Astrocyte (in vitro differentiated cells and primary cell): Measurements from ENCODE around the gene HAPSTR1. TPM values are rescaled to one million over a fixed set of nuclear protein-coding genes. Genes with fewer than 3 reads are reported as not detected.
A peak's percentile ranks its signal among the peaks of the same experiment; 100 is the strongest.

Experiments used
- DNase-seq: peaks from one replicate; pipeline ENCODE4 v3.0.0-alpha.2; 2010; ENCODE audit warnings: low read depth
- FAIRE-seq: peaks from 2 replicates; lab custom pipeline; 2011; peaks lifted over from hg19 to GRCh38; lab: Jason Lieb, UNC
- H2AFZ ChIP-seq: 2 replicates; pipeline ENCODE4 v1.6.0; 2012; ENCODE audit warnings: low read depth, low read length, inconsistent platforms
- H3K27ac ChIP-seq: 2 replicates; pipeline ENCODE4 v1.5.1; 2011; ENCODE audit warnings: low read depth, low read length, inconsistent platforms
- H3K27me3 ChIP-seq: 2 replicates; pipeline ENCODE4 v1.6.0; 2011; ENCODE audit warnings: low read length, inconsistent platforms; ENCODE audit not compliant: insufficient read depth
- H3K36me3 ChIP-seq: 2 replicates; pipeline ENCODE4 v1.5.1; 2011; ENCODE audit warnings: low read length, inconsistent platforms; ENCODE audit not compliant: insufficient read depth
- H3K4me1 ChIP-seq: 2 replicates; pipeline ENCODE4 v1.5.1; 2011; ENCODE audit warnings: low read length, inconsistent platforms; ENCODE audit not compliant: insufficient read depth
- H3K4me2 ChIP-seq: 2 replicates; pipeline ENCODE4 v1.6.0; 2012; ENCODE audit warnings: low read length, inconsistent platforms
- H3K4me3 ChIP-seq: 2 replicates; pipeline ENCODE4 v1.5.1; 2011; ENCODE audit warnings: low read depth, mild to moderate bottlenecking, low read length, inconsistent platforms; ENCODE audit not compliant: insufficient read depth
- H3K79me2 ChIP-seq: 2 replicates; pipeline ENCODE4 v1.6.0; 2012; ENCODE audit warnings: mild to moderate bottlenecking, low read length, inconsistent platforms; ENCODE audit not compliant: insufficient read depth
- H3K9ac ChIP-seq: 2 replicates; pipeline ENCODE4 v1.6.0; 2012; ENCODE audit warnings: mild to moderate bottlenecking, low read length, inconsistent platforms
- H3K9me3 ChIP-seq: 2 replicates; pipeline ENCODE4 v1.5.1; 2012; ENCODE audit warnings: low read depth, mild to moderate bottlenecking, low read length, inconsistent platforms; ENCODE audit not compliant: insufficient read depth
- H4K20me1 ChIP-seq: 2 replicates; pipeline ENCODE4 v1.6.0; 2012; ENCODE audit warnings: low read length, inconsistent platforms; ENCODE audit not compliant: insufficient read depth
- H3K27ac Mint-ChIP-seq: one replicate; pipeline ENCODE4 v1.8.0; 2021; ENCODE audit warnings: mild to moderate bottlenecking, mixed read lengths; ENCODE audit not compliant: unreplicated experiment
- H3K27me3 Mint-ChIP-seq: one replicate; pipeline ENCODE4 v1.8.0; 2021; ENCODE audit warnings: low read depth, mixed read lengths; ENCODE audit not compliant: unreplicated experiment
- H3K36me3 Mint-ChIP-seq: one replicate; pipeline ENCODE4 v1.8.0; 2021; ENCODE audit warnings: low read depth, mixed read lengths; ENCODE audit not compliant: unreplicated experiment
- H3K4me1 Mint-ChIP-seq: one replicate; pipeline ENCODE4 v1.8.0; 2021; ENCODE audit warnings: low read depth, mixed read lengths; ENCODE audit not compliant: unreplicated experiment
- H3K4me3 Mint-ChIP-seq: one replicate; pipeline ENCODE4 v1.8.0; 2021; ENCODE audit warnings: mild to moderate bottlenecking, moderate library complexity, mixed read lengths; ENCODE audit not compliant: unreplicated experiment
- H3K9me3 Mint-ChIP-seq: one replicate; pipeline ENCODE4 v1.8.0; 2021; ENCODE audit warnings: mild to moderate bottlenecking, mixed read lengths; ENCODE audit not compliant: unreplicated experiment
- CTCF ChIP-seq: IDR thresholded peaks from 2 replicates; pipeline ENCODE4 v1.5.1; 2011; ENCODE audit warnings: low read depth, mild to moderate bottlenecking, inconsistent platforms, low read length, moderate library complexity; ENCODE audit not compliant: insufficient read depth
- EZH2 ChIP-seq: IDR thresholded peaks from 2 replicates; pipeline ENCODE4 v1.6.1; 2012; ENCODE audit warnings: mild to moderate bottlenecking, low read length, inconsistent platforms; ENCODE audit not compliant: insufficient read depth
- total RNA-seq: library from RNA; stranded (reverse); gene quantifications from 2 replicates; pipeline ENCODE4 v1.2.1, GENCODE V29; 2021

HAPSTR1 gene
- total RNA-seq, 1 donor from 2014 or later: 99.5 TPM

- H3K9me3 ChIP-seq: no peaks in the 10 kb centered on the region
- no peak overlapping the region for H3K9ac ChIP-seq
- H3K36me3 ChIP-seq: peaks cover 13% of the 10 kb centered on the region
- H3K4me1 ChIP-seq: peaks cover 33% of the 10 kb centered on the region
- no peak overlapping the region for H2AFZ ChIP-seq
- Mint-ChIP-seq H3K27me3 (no peaks in the 10 kb centered on the region), H3K27ac (peak overlapping the region; percentile 78), H3K36me3 (peaks cover 15% of the 10 kb centered on the region), H3K4me1 (peaks cover 46% of the 10 kb centered on the region), H3K9me3 (no peaks in the 10 kb centered on the region), H3K4me3 (no peak overlapping the region)
- no peaks in the 10 kb centered on the region for H3K27me3 ChIP-seq
- no peak for DNase-seq
- peaks cover 76% of the 10 kb centered on the region for H4K20me1 ChIP-seq
- H3K79me2 ChIP-seq: peaks cover 65% of the 10 kb centered on the region
- no peak for FAIRE-seq
- no peak for TF ChIP-seq EZH2
- TF ChIP-seq CTCF: no peak
- no peak overlapping the region for H3K4me2 ChIP-seq
- H3K27ac ChIP-seq: peak overlapping the region; percentile 45
- H3K4me3 ChIP-seq: no peak overlapping the region
Measured at GRCh38 chr16:9126609-9127008, 35.2 kb downstream of the HAPSTR1 start.

- H3K27ac Mint-ChIP-seq: peak overlapping the region; percentile 77
- H4K20me1 ChIP-seq: peaks cover 56% of the 10 kb centered on the region
- no peak overlapping the region for H2AFZ ChIP-seq
- H3K9me3 Mint-ChIP-seq: no peaks in the 10 kb centered on the region
- peaks cover 39% of the 10 kb centered on the region for H3K4me1 Mint-ChIP-seq
- no peaks in the 10 kb centered on the region for H3K27me3 ChIP-seq
- H3K36me3 Mint-ChIP-seq: peaks cover 8% of the 10 kb centered on the region
- FAIRE-seq: no peak
- H3K4me2 ChIP-seq: peak overlapping the region; percentile 60
- DNase-seq: no peak
- no peak overlapping the region for H3K4me3 Mint-ChIP-seq
- H3K9me3 ChIP-seq: no peaks in the 10 kb centered on the region
- peaks cover 44% of the 10 kb centered on the region for H3K79me2 ChIP-seq
- no peak overlapping the region for H3K4me3 ChIP-seq
- TF ChIP-seq CTCF (no peak), EZH2 (no peak)
- H3K36me3 ChIP-seq: peaks cover 8% of the 10 kb centered on the region
- H3K27ac ChIP-seq: peak overlapping the region; percentile 86
- peak overlapping the region; percentile 70 for H3K9ac ChIP-seq
- peaks cover 30% of the 10 kb centered on the region for H3K4me1 ChIP-seq
- no peaks in the 10 kb centered on the region for H3K27me3 Mint-ChIP-seq
Measured at GRCh38 chr16:9128346-9129342, 37.2 kb downstream of the HAPSTR1 start.

GRCh38 chr16:9134306-9134705, 42.9 kb downstream of the HAPSTR1 start:
- Mint-ChIP-seq H3K4me3 (no peak overlapping the region), H3K9me3 (no peaks in the 10 kb centered on the region), H3K27ac (no peak overlapping the region), H3K4me1 (peaks cover 7% of the 10 kb centered on the region), H3K36me3 (peaks cover 4% of the 10 kb centered on the region), H3K27me3 (no peaks in the 10 kb centered on the region)
- Histone ChIP-seq H3K36me3 (no peaks in the 10 kb centered on the region), H2AFZ (no peak overlapping the region), H3K4me1 (no peaks in the 10 kb centered on the region), H3K79me2 (no peaks in the 10 kb centered on the region), H3K4me3 (no peak overlapping the region), H3K27me3 (no peaks in the 10 kb centered on the region), H3K4me2 (no peak overlapping the region), H3K27ac (no peak overlapping the region), H3K9me3 (no peaks in the 10 kb centered on the region), H3K9ac (no peak overlapping the region), H4K20me1 (peaks cover 34% of the 10 kb centered on the region)
- FAIRE-seq: no peak
- TF ChIP-seq EZH2 (no peak), CTCF (no peak)
- no peak for DNase-seq
